Stimulated activated naive CD8-positive, alpha-beta T cell treated with anti-CD3 and anti-CD28 coated beads, Interleukin-15, Interleukin-2, amounts not matched to agents 100 U/mL and 50 U/mL, for 24 hours (primary cell): ENCODE data around the gene MYBBP1A.
A peak's percentile ranks its signal among the peaks of the same experiment; 100 is the strongest.

ENCODE experiments used
- ATAC-seq: fragments of 150-1000 bp; cut with Tn5 transposase; one replicate; pipeline ENCODE4 v1.10.0; 2021
- DNase-seq: peaks from one replicate; pipeline ENCODE4 v3.0.0; 2021

Gene MYBBP1A

GRCh38 chr17:4549781-4550533 lies 5.2 kb downstream of the MYBBP1A start:
- DNase-seq (peak; percentile 2), ATAC-seq (no peak)

DNA sequence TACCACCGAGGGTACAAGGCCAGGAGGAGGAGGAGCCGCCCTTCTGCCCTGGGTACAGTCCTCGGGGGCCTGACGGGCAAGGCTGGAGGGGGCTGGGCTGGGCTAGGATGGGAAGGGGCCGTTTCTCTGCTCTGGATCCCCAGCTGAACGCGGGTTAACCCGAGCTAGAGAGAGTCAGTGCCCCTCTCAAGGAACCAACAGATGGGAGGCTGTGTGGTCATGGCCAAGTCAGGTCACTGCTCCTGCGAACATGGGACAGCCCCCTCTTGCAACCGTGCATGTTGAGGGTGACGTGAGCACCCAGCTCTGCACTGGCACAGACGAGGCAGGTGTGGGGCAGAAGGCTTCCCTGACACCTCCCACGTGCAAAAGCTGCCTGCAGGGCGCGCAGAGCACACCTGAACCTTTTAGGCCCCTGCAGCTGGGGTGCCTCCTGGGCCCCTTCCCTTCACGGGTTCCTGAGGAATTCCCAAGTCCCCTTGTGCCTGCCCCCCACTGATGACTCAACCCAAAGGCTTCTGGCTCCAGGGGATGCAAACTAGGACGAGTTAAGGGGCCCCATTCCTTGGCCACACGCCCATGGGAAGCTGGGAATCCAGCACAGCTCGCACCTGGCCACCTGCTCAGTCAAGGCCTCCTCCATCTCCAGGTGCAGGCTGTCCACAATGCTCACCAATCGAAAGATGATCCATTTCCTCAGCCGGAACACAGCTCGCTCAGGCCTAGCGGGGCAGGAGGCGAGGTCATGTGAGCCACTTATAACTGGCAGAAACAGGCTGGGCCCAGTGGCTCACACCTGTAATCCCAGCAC lies 6.3 kb downstream of the MYBBP1A start:
- DNase-seq, result peak; percentile 3
- ATAC-seq, result no peak

DNA sequence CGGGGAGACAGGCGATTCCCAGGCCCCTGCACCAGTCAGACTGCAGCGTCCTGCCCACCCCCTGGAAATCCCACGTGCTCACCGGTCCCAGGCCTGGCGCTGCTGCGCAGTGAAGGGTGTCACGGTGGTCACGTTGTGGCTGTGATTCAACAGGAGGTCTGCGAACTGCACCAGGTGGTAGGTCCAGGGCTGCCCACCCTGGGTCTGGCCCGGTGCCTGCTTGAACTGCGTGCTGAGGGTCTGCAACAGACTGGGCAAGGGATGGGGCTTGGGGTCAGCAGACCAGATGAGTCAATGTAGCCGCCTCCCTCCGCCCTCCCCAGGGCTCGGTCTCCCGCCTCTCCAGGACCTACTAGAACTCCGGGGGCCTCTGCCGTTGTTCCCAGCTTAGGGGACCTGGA lies 7.1 kb downstream of the MYBBP1A start:
- ATAC-seq, result no peak
- DNase-seq, result peak; percentile 2

- DNase-seq, result no peak
- ATAC-seq, result no peak
Measured at GRCh38 chr17:4547118-4547906, 7.9 kb downstream of the MYBBP1A start.

GRCh38 chr17:4545217-4545951 lies 9.8 kb downstream of the MYBBP1A start:
- ATAC-seq (no peak), DNase-seq (no peak)

GRCh38 chr17:4544951-4545216 lies 10.3 kb downstream of the MYBBP1A start:
- no peak for ATAC-seq
- no peak for DNase-seq

- DNase-seq, result no peak
- ATAC-seq, result no peak
Measured at GRCh38 chr17:4544135-4544950, 10.8 kb downstream of the MYBBP1A start.

- DNase-seq, result no peak
- ATAC-seq, result no peak
Measured at GRCh38 chr17:4543557-4544026, 11.6 kb downstream of the MYBBP1A start.

- DNase-seq, result no peak
- ATAC-seq, result no peak
Measured at GRCh38 chr17:4542726-4543191, 12.4 kb downstream of the MYBBP1A start.

- DNase-seq (no peak), ATAC-seq (no peak)
Measured at GRCh38 chr17:4542003-4542725, 13.0 kb downstream of the MYBBP1A start.

DNA sequence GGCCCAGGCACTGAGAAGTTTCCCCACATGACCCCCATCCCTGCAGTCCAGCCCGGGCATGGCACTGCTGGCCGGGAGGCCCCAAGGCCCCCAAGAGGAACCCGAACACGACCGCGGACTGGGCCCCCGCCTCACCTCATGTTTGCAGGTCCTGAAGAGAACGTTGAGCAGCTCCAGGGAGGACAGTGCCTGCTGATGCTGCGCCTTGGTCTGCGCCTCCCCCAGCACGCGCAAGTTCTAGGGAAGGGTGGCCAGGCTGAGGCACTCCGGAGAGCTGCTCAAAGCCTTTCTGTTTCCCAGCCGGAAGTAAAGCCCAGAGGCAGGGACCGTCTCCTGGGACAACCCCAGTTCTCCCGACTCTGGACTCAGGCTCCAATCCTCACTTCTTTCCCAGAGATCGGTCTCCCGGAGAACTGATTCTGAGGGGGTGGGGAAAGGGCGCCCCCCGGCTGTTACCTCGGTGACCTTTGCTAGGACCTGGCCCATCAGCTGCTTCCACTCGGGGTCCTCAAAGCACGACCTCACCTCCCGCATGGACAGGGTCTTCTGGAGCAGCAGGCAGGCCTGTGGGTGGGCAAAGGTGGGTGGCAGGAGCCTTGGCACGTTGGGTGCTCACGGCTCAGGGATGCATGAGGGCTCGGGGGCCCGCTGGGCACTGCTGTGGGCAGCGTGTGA lies 13.7 kb downstream of the MYBBP1A start:
- DNase-seq, result no peak
- no peak for ATAC-seq

DNA sequence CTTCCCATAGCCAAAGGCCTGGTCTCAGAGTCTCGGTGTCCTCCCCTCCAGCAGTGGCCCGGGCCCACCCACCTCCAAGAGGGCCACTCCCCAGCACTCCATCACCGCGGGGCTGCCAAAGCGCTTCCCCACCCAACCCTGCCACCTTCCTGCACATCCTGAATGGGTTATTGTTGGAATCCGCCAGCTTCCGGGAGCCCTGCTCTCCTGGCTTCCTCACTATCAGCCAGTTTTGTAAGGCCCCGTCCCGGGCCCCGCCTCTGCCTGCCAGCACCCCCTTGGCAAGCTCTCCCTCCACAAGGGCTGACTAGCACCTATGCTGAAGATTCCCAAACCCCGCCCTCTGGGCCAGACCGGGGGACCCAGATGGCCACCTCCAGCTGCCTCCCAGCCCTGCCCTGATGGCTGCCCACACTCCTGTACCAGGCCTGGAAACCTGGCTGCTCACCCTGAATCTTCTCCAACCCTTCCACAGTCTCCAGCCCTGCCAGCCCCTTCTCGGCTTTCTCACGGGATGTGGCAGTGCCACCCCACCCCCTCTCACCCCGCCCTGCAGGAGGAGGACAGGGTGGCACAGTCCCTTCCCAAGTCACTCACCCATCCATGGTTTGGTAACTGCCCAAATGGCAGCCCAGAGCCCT lies 14.4 kb downstream of the MYBBP1A start:
- ATAC-seq (no peak), DNase-seq (no peak)

- ATAC-seq (no peak), DNase-seq (no peak)
Measured at GRCh38 chr17:4540224-4540651, 14.9 kb downstream of the MYBBP1A start.

DNA sequence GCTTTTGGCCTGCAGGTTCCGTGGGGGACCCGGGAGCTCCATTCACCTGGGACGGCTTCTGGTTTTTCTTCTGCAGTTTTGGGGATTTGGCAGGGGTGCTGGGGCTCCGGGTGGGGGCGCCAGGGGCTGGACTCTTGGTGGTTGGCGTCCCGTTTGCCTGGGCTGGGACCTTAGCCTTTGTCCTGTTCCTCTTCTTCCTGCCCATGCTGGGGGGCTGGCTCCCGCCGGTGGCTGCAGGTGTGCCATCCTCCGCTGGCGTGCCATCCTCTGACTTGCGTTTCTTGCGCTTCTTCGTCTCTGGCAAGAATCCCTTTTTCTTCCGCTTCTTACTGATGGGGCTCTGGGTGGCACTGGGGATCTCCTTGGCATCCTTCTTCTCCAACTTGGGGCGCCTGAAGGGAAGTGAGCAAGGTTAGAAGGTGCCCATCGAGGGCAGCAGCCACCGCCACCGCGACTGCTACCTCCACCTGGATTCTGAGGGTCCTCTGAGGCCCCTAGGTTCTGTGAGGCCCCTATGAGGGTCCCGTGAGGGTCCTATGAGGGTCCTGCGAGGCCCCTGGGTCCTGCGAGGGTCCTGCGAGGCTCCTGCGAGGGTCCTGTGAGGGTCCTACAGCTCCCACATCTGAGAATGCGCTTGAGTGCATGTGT lies 15.5 kb downstream of the MYBBP1A start:
- no peak for DNase-seq
- no peak for ATAC-seq

DNA sequence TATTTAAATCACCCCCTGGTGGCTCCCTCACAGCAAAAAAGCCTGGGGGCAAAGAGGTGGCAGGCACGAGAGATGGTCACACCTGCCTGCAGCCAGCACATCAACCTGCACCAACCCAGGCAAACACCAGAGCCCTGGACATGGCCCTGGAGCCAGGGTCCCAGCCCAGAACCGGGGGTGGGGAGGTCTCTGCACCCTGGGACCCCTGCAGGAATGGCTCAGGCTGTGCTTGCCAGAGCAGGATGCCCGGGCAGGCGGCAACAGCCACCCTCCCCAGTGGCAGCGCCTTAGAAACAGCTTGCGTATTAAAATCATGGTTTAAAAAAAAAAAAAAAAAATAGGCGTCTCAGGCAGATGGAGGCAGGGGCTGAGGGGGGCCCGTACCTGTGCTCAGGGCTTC lies 16.2 kb downstream of the MYBBP1A start:
- no peak for DNase-seq
- ATAC-seq, result no peak

GRCh38 chr17:4538236-4539002 lies 16.8 kb downstream of the MYBBP1A start:
- ATAC-seq (no peak), DNase-seq (no peak)

GRCh38 chr17:4537451-4538235 lies 17.5 kb downstream of the MYBBP1A start:
- ATAC-seq (no peak), DNase-seq (no peak)
